ENCODE results near the gene GALNT13.

- TF ChIP-seq YY1 (IDR thresholded peaks at IDR 0.05; ENCODE audit: insufficient read depth, insufficient read length) (no peak), SUZ12 (IDR thresholded peaks at IDR 0.05; ENCODE audit: extremely low read depth, insufficient read depth, insufficient read length) (no peak), ZNF274 (IDR thresholded peaks at IDR 0.05; ENCODE audit: low read depth, low read length) (no peak)
These were observed 95.7 kb downstream of the GALNT13 start for GRCh38 chr2:153967248-153967973.

Measured in NT2/D1 (cell line).